CD4-positive, alpha-beta T cell (primary cell): Measurements from ENCODE around the gene WWOX. TPM values are rescaled to one million over a fixed set of nuclear protein-coding genes. Genes with fewer than 3 reads are reported as not detected.

Experiments
- ATAC-seq: fragments of 200-7000 bp; cut with Tn5 transposase; one replicate; pipeline ENCODE4 v1.10.0; 2022; ENCODE audit warnings: mild to moderate bottlenecking; ENCODE audit not compliant: poor library complexity
- CTCF ChIA-PET: fragments of 350-600 bp; sonication (Branson Sonifier 250); formaldehyde crosslinking; loops from one replicate; lab custom pipeline; 2021; ENCODE audit warnings: antibody characterized with exemption, inconsistent platforms; lab: Charles Lee
- POLR2A ChIA-PET: fragments of 350-600 bp; sonication (Branson Sonifier 250); formaldehyde crosslinking; loops from one replicate; lab custom pipeline; 2021; ENCODE audit warnings: antibody characterized with exemption, inconsistent platforms; lab: Charles Lee
- DNase-seq, 14 experiments: peaks; one replicate each; pipeline ENCODE4 v3.0.0-alpha.2; 2013 to 2020; ENCODE audit warnings: mixed read lengths in 2 of 14
- H3K27ac ChIP-seq, 2 donors: one replicate each; pipeline versions ENCODE4 v1.5.1 to v1.7.0; 2013; ENCODE audit warnings: low read length in 2 of 2, low read depth in 1 of 2, mild to moderate bottlenecking in 1 of 2
- H3K27me3 ChIP-seq, 2 experiments: 1 replicate in 1 of 2; 2 replicates in 1 of 2; pipeline versions ENCODE4 v1.6.1 to v1.7.0; 2013; ENCODE audit warnings: low read length in 2 of 2, control low read depth in 1 of 2, mild to moderate bottlenecking in 1 of 2, moderate library complexity in 1 of 2; ENCODE audit not compliant: insufficient read depth in 2 of 2, control insufficient read depth in 1 of 2
- H3K36me3 ChIP-seq: one replicate; pipeline ENCODE4 v1.6.1; 2013; ENCODE audit warnings: low read length, control low read depth; ENCODE audit not compliant: insufficient read depth
- H3K4me1 ChIP-seq: one replicate; pipeline ENCODE4 v1.6.1; 2013; ENCODE audit warnings: low read length, control low read depth; ENCODE audit not compliant: insufficient read depth
- H3K4me3 ChIP-seq: one replicate; pipeline ENCODE4 v1.5.1; 2013; ENCODE audit warnings: mild to moderate bottlenecking, low read length, moderate library complexity
- H3K9me3 ChIP-seq, 2 experiments: 1 replicate in 1 of 2; 2 replicates in 1 of 2; pipeline versions ENCODE4 v1.6.1 to v1.7.0; 2013; ENCODE audit warnings: low read length in 2 of 2, mild to moderate bottlenecking in 2 of 2, control low read depth in 1 of 2, moderate library complexity in 1 of 2; ENCODE audit not compliant: control insufficient read depth in 1 of 2, insufficient read depth in 1 of 2
- H3K27ac Mint-ChIP-seq: one replicate; pipeline ENCODE4 v1.8.0; 2020; ENCODE audit warnings: mixed read lengths
- H3K27me3 Mint-ChIP-seq: one replicate; pipeline ENCODE4 v1.8.0; 2021; ENCODE audit warnings: mixed read lengths
- H3K36me3 Mint-ChIP-seq: one replicate; pipeline ENCODE4 v1.8.0; 2021; ENCODE audit warnings: low read depth, mixed read lengths
- H3K4me1 Mint-ChIP-seq: one replicate; pipeline ENCODE4 v1.8.0; 2021; ENCODE audit warnings: low read depth, mixed read lengths
- H3K4me3 Mint-ChIP-seq: one replicate; pipeline ENCODE4 v1.8.0; 2020; ENCODE audit warnings: mild to moderate bottlenecking, mixed read lengths
- H3K9me3 Mint-ChIP-seq: one replicate; pipeline ENCODE4 v1.8.0; 2020; ENCODE audit warnings: mixed read lengths
- intact Hi-C, 2 experiments: fragments of 100-400 bp; cut with DNase I in 1 of 2; cut with micrococcal nuclease in 1 of 2; formaldehyde crosslinking; loops; one replicate each; pipeline versions ENCODE4 v1.15.1 to v1.9.0; 2023 to 2025; cut with DNase I, micrococcal nuclease
- total RNA-seq, 174 experiments: library from RNA in 2 of 174; stranded (reverse) in 2 of 174; gene quantifications; one replicate each; pipeline ENCODE4 v1.2.3 and lab custom pipeline; 2021 to 2026
- TF ChIP-seq, protein P1 (sequence below): fragments of 200-600 bp; IDR thresholded peaks from one replicate; pipeline ENCODE4 v1.8.0; 2022; ENCODE audit warnings: antibody characterized with exemption, mild to moderate bottlenecking

WWOX gene
- total RNA-seq, 2 experiments from 2014 or later: 19.3 to 21.7 TPM

GRCh38 chr16:78985716-78986605 is 886.5 kb downstream of the WWOX start:
- no peaks in the 10 kb centered on the region for H3K36me3 ChIP-seq
- POLR2A ChIA-PET: no interaction called here
- CTCF ChIA-PET: no interaction called here

GRCh38 chr16:78987666-78988065 is 888.2 kb downstream of the WWOX start:
- intact Hi-C loops: no loop called here
- ChIA-PET POLR2A (no interaction called here), CTCF (no interaction called here)
- Histone ChIP-seq H3K4me3 (no peak overlapping the region), H3K4me1 (peaks cover 7% of the 10 kb centered on the region), H3K9me3 (no peaks in the 10 kb centered on the region), H3K27ac (no peak overlapping the region), H3K27me3 (no peaks in the 10 kb centered on the region), H3K36me3 (no peaks in the 10 kb centered on the region)
- Mint-ChIP-seq H3K9me3 (peaks cover 5% of the 10 kb centered on the region), H3K27ac (no peak overlapping the region), H3K4me1 (peaks cover 5% of the 10 kb centered on the region), H3K36me3 (peaks cover 3% of the 10 kb centered on the region), H3K27me3 (no peaks in the 10 kb centered on the region), H3K4me3 (no peak overlapping the region)
- ATAC-seq: no peak
- no peak for DNase-seq
- TF ChIP-seq, protein P1, sequence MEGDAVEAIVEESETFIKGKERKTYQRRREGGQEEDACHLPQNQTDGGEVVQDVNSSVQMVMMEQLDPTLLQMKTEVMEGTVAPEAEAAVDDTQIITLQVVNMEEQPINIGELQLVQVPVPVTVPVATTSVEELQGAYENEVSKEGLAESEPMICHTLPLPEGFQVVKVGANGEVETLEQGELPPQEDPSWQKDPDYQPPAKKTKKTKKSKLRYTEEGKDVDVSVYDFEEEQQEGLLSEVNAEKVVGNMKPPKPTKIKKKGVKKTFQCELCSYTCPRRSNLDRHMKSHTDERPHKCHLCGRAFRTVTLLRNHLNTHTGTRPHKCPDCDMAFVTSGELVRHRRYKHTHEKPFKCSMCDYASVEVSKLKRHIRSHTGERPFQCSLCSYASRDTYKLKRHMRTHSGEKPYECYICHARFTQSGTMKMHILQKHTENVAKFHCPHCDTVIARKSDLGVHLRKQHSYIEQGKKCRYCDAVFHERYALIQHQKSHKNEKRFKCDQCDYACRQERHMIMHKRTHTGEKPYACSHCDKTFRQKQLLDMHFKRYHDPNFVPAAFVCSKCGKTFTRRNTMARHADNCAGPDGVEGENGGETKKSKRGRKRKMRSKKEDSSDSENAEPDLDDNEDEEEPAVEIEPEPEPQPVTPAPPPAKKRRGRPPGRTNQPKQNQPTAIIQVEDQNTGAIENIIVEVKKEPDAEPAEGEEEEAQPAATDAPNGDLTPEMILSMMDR: no peak

More at GRCh38 chr16:78985716-78986605, 886.5 kb downstream of the WWOX start:
- H3K27ac Mint-ChIP-seq: no peak overlapping the region
- no peak overlapping the region for H3K27ac ChIP-seq
- H3K9me3 Mint-ChIP-seq: peaks cover 5% of the 10 kb centered on the region
- no peaks in the 10 kb centered on the region for H3K9me3 ChIP-seq
- peaks cover 6% of the 10 kb centered on the region for H3K36me3 Mint-ChIP-seq
- TF ChIP-seq, protein P1: no peak
- ATAC-seq (no peak), DNase-seq (no peak)
- no peak overlapping the region for H3K4me3 Mint-ChIP-seq
- H3K27me3 ChIP-seq: no peaks in the 10 kb centered on the region
- peaks cover 5% of the 10 kb centered on the region for H3K4me1 Mint-ChIP-seq
- H3K27me3 Mint-ChIP-seq: no peaks in the 10 kb centered on the region
- H3K4me1 ChIP-seq: peaks cover 7% of the 10 kb centered on the region
- intact Hi-C loops: no loop called here
- no peak overlapping the region for H3K4me3 ChIP-seq

GRCh38 chr16:78988361-78988969 is 889.0 kb downstream of the WWOX start:
- Histone ChIP-seq H3K9me3 (no peaks in the 10 kb centered on the region), H3K4me3 (no peak overlapping the region), H3K36me3 (no peaks in the 10 kb centered on the region), H3K27ac (no peak overlapping the region), H3K4me1 (peaks cover 7% of the 10 kb centered on the region), H3K27me3 (no peaks in the 10 kb centered on the region)
- TF ChIP-seq, protein P1: no peak
- no peak overlapping the region for H3K27ac Mint-ChIP-seq
- no peak for DNase-seq
- no peak overlapping the region for H3K4me3 Mint-ChIP-seq
- ATAC-seq: no peak
- H3K36me3 Mint-ChIP-seq: no peaks in the 10 kb centered on the region
- ChIA-PET CTCF (no interaction called here), POLR2A (no interaction called here)
- H3K9me3 Mint-ChIP-seq: no peaks in the 10 kb centered on the region
- no peaks in the 10 kb centered on the region for H3K27me3 Mint-ChIP-seq
- peaks cover 5% of the 10 kb centered on the region for H3K4me1 Mint-ChIP-seq
- intact Hi-C loops: no loop called here
